Erythroblast (primary cell): ENCODE measurements around the gene LAMA4.

Experiments used
- DNase-seq, 2 experiments: peaks; one replicate each; lab custom pipeline; 2025; lab: John Stamatoyannopoulos, UW
- GATA1 ChIP-seq: IDR thresholded peaks from 2 replicates; pipeline ENCODE4 v1.6.1; 2011; ENCODE audit warnings: low read depth, mild to moderate bottlenecking, control low read depth, low read length, moderate library complexity
- POLR2A ChIP-seq: IDR thresholded peaks from 2 replicates; pipeline ENCODE4 v1.6.1; 2011; ENCODE audit warnings: mild to moderate bottlenecking, low read length

LAMA4 gene

DNA sequence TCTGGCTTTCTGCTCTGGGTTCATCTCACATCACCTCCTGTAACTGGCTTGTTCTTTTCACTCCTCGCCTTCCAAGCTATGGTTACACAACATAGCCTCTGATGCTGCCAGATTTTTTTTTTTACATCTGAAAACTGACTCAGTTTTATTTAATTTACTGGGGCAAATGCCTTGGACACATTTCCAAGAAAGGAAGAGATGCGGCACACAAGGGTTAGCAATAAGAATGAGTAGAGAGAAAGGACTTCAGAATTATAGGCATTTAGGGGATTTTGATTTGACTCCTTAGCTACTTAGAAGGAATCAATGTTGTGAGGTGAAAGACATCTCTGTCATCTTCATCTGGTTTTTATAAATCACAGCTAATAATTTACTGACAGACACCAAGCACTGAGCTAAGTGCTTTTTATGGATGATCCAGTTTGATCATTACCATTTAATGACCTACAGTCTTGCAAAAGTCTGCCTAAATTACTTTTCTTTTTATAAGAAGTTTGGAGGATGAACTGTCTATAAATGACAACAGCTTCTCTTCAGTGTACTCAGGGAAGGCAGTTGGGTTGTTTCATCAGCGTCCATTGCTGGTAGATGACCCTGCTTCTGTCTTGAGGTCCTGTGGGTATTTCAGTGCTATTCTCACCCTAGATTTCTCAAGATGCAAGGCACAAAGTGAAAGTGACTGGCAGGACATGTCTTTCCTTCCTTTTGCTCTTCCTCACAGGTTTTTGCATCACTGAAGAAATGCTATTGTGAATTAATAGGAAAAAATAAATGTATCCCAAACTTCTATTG is 31.1 kb downstream of the LAMA4 start:
- DNase-seq = no peak
- TF ChIP-seq GATA1 (no peak), POLR2A (no peak)

DNA sequence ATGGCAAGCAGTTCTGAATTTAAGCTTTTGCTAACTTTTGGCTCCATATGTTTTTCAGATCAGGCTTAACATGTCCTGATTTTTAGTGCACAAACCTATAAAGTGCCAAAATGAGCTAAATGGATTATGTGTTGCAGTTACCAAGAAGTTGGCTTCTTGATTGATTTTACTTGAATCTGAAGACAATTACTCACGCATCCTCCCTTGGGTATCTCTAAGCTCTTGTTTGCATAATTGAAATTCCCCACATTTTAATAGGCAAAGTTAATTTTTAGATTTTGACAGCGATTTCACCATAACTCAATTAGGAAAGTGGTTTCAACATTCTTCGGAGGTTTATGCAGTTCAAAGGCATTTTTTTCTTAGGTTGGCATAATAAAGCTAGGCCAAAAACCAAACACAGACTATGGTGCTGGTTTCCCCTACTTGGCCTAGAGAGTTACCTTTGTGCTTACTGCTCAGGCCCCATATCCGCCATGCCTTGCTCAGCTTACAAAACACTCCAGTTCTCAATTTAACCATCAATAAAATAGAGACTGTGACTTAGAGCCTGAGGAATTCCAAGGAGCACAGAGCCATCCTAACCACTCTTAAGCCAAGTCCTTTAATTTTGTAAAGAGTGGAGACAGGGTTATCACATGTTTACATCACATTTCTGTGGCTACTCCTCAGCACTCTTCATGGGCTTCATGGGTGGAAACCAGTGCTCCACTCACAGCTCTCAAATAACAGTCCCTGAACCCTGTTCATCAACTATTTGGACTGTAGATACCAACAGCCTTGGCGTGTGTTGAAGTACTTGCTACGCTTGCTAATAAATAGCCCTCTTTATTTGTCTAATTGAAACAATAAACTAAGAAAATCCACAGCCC is 32.1 kb downstream of the LAMA4 start:
- no peak for DNase-seq
- TF ChIP-seq GATA1 = no peak
- TF ChIP-seq POLR2A = no peak

GRCh38 chr6:112221561-112221960 is 32.8 kb downstream of the LAMA4 start:
- no peak for DNase-seq
- TF ChIP-seq POLR2A = no peak
- TF ChIP-seq GATA1 = no peak

DNA sequence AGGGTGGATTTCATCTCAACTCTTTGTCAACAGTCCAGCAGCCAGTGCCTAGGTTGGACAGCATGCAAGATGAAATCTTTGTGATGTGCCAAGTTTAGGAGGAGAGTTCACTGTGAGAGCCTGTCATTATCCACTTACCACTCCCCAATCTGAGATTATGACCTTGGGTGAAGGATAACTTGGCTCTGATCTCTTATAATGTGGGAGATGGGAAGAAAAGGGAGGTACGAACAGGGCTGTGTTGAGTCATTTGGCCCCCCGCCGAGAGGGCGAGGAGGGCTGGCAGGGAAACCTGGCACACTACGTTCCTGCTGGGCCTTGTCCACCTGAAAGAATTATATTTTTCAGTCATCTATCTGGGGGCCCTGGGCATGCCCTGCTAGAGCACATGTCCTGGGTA is 35.8 kb downstream of the LAMA4 start:
- DNase-seq = no peak
- TF ChIP-seq GATA1 (no peak), POLR2A (no peak)

- TF ChIP-seq GATA1 = no peak
- TF ChIP-seq POLR2A = no peak
- DNase-seq = no peak
Observed at GRCh38 chr6:112216662-112217551, 37.5 kb downstream of the LAMA4 start.

GRCh38 chr6:112215488-112216284 is 38.7 kb downstream of the LAMA4 start:
- DNase-seq = no peak
- TF ChIP-seq POLR2A (no peak), GATA1 (no peak)

GRCh38 chr6:112214739-112215269 is 39.6 kb downstream of the LAMA4 start:
- DNase-seq = no peak
- TF ChIP-seq GATA1 (no peak), POLR2A (no peak)

DNA sequence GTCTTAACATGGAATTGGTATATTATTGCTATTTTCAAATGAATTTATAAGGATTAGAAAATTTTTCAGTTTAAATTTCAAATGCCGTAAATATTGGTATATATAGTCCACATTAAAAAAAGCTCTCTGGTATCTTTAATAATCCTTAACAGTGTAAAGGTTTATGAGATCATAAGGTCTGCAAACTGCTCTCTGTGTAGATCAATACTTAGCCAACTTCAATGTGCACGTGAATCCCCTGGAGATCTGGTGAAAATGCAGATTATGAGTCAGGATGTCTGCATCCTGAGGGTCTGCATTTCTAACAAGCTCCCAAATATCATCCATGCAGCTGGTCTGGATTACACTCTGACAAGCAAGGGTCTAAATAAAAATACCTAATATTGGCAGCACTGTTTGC is 43.5 kb downstream of the LAMA4 start:
- TF ChIP-seq POLR2A (no peak), GATA1 (no peak)
- no peak for DNase-seq

GRCh38 chr6:112209131-112209530 is 45.2 kb downstream of the LAMA4 start:
- TF ChIP-seq GATA1 (no peak), POLR2A (no peak)
- no peak for DNase-seq

- TF ChIP-seq GATA1 (no peak), POLR2A (no peak)
- DNase-seq = no peak
Observed at GRCh38 chr6:112207776-112208175, 46.6 kb downstream of the LAMA4 start.

- DNase-seq = no peak
- TF ChIP-seq POLR2A = no peak
- no peak for TF ChIP-seq GATA1
Observed at GRCh38 chr6:112207131-112207530, 47.2 kb downstream of the LAMA4 start.

DNA sequence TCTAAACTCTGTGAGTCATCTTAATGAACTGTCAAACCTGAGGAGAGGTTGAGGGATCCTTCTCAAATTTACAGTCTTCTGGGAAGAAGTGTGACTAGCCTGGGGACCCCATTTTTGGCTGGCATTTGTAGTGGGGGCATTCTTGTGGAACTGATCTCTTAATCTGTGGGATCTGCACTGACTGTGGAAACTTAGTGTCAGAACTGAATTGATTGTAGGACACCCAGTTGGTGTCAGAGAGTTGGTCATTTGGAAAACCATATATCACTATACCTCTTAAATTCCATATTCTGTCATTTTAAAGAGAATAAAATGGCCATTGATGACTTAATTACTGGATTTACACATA is 48.3 kb downstream of the LAMA4 start:
- TF ChIP-seq GATA1 (no peak), POLR2A (no peak)

More for the DNA sequence above, 48.3 kb downstream of the LAMA4 start:
- DNase-seq = no peak
